HG02943 (cell line): Measurements from ENCODE around the gene SCAP.
A peak's percentile ranks its signal among the peaks of the same experiment; 100 is the strongest.
"Not testable (repeated sequence)": the region's sequence is repeated elsewhere in the genome, so short reads cannot be mapped to it uniquely, and the experiment has no call there.

Source experiments
- ATAC-seq: cut with Tn5 transposase; IDR thresholded peaks from one replicate; pipeline ENCODE4 v1.9.1; 2021; ENCODE audit warnings: mild to moderate bottlenecking, low read depth, moderate library complexity; ENCODE audit not compliant: unreplicated experiment

The SCAP gene

DNA sequence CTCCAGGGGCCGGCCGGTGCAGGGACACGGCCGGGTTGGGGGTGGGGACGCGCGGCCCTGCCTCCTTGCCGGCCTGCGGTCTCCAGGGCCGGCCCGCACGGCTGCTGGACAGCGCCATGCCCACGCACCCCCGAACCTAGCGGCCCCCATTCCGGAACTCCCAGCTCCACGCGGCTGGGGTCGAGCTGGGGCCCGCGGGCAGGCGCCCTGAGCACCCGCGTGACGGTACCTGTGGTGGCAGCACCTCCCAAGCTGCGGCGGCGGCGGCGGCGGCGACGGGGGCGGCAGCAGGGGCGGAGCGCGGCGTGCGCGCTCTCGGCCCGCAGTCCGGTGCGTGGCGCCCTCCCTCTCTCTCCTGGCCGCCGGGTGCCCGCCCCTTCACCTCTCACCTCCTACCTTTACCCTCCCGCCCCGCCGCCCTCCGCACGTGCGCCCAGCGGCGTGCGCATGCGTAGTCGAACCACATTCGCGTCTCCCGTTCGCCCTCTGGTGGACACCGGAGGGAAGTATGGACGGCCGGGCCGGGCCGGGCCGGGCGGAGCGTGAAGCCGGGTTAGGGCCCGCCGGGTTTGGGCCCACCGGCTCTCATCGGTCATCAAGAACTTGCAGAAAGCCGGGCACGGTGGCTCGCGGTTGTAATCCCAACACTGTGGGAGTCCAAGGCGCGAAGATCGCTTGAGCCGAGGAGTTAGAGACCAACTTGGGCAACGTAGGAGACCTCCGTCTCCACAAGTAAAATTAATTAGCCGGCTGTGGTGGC is at the start of gene SCAP:
Gene SCAP, minus strand, starts transcription at position 372 of the 760 bp plus-strand sequence. CDS start 32,948 bp downstream, outside the sequence.
- peak; percentile 81 for ATAC-seq

DNA sequence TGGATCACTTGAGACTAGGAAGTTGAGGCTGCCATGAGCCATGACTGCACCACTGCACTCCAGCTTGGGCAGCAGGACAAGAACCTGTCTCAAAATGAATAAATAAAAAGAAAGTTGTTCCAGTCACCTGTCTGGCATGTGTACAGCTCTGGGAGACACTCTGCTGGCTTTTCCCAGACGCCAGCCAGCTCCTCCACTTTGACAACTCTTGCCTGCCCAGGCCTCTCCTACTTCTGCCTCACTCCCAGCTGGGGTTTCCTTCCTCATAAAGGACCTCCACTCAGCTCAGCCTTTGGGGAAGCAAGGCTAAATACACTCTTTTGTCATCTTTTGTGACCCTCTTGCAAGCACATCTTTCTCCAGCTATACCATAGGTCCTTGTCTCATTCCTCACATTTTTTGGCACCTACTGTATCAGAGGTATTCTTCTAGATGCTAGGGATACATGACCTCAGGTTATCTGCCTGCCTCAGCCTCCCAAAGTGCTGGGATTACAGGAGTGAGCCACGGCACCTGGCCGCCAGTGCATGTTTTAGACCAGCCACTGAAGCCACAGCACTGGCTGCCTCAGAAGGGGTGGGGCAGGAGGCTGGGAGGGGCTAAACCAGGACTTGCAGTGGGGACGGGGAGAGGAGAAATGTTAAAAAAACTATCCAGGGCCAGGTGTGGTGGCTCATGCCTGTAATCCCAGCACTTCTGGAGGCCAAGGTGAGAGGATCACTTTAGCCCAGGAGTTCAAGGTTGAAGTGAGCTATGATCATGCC is 47.8 kb upstream of the SCAP start:
- ATAC-seq, result no peak

DNA sequence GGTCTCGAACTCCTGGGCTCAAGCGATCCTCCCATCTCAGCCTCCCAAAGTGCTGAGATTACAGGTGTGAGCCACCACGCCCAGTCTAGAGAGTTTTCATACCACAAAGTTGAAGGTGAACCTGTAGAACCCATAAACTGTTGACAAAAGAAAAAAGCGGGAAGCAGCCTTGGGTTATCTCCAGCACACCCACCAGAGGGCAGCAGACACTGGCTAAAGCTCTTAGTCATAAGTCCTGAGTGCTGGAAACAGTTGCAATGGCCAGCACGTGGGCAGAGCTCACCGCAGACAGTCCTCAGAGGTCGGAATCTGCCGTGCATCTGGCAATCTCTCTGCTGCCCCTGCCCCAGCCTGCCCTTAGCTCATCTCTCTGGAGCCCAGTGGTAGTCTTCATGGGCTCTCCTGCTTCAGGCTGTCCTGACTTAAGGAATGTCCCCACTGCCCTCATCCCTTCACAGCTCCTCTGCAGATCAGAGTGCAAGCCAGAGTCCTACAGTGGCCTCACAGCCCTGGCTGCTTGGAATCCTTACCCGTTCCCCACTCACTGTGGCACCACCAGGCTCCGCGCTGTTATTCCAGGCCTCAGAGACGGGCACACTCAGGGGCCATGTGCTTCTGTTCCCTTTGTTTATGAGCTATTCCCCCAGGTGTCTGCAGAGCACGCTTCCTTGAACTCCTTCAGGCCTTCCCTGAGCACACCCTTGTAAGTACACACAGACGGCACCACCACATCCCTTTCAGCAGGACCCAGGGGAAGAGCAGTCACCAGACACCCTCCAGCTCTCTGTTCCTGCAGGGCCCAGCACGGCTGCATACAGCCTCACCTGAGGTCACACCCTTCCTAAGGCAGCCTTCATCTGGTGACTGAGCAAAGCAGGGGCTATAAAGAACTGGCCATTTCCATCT is 46.6 kb upstream of the SCAP start:
- ATAC-seq, result no peak

GRCh38 chr3:47520756-47521155 is 45.0 kb upstream of the SCAP start:
- ATAC-seq, result no peak

GRCh38 chr3:47517937-47518336 is 42.2 kb upstream of the SCAP start:
- ATAC-seq, result no peak

GRCh38 chr3:47515864-47516319 is 40.2 kb upstream of the SCAP start:
- no peak for ATAC-seq

DNA sequence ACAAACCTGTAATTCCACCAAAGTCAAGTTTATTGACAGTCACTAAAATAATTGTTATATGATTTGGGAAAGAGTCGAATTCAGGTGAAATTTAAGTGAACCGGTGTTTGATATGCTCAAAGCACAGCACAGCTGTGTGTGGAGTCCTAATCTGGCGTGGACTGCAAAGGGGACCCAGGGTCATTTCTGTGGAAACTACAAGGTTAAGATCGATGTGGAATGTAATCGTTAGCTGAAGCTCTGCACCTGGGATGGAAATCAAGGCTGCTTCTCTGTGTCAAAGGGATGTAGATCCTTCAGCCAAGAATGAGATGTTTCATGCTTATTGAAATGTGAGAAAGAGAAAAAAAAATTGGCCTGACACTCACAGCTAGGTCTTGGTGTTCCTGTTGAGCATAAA is 39.4 kb upstream of the SCAP start:
- ATAC-seq, result no peak

DNA sequence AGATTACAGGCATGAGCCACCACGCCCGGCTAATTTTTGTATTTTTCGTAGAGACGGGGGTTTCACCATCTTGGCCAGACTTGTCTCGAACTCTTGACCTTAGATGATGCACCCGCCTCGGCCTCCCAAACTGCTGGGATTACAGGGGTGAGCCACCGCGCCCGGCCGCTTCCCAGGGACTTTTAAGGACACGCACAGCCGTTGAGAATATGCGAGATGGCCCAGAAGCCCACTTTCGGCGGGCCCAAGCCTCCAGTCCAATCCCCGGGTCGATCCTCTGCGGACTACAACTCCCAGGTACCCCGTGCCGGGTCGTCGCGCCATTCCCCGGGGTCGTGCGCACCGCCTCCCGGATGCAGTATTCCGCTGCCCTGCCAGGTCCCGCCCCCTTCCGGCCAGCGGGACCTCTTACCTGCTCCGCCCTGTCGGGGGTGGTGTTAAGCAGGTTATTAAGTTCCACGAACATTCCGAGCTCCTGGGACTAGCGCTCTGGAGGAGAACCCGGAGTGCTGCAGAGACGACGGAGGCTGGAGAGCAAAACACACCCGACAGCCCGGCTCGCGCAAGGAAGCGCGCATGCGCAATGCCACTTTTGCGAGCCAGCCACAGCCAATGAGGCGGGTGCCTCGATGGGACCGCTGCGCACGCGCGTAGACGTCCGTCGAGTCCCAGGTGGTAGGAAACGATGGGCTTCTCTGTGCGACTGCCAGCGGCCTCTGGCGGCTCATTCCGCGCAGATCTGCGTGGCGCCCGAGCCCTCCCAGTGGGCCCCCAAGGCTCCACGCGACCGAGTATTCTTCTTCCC is 37.6 kb upstream of the SCAP start, which contains the start of gene ELP6:
Gene ELP6, minus strand, starts transcription at position 588 of the 805 bp plus-strand sequence. Its CDS starts 122 bp downstream, at position 466.
- peak; percentile 91 for ATAC-seq

- no peak for ATAC-seq
Observed at GRCh38 chr3:47512416-47513124, 36.8 kb upstream of the SCAP start.

GRCh38 chr3:47505267-47505666 is 29.5 kb upstream of the SCAP start:
- not testable (repeated sequence) for ATAC-seq

DNA sequence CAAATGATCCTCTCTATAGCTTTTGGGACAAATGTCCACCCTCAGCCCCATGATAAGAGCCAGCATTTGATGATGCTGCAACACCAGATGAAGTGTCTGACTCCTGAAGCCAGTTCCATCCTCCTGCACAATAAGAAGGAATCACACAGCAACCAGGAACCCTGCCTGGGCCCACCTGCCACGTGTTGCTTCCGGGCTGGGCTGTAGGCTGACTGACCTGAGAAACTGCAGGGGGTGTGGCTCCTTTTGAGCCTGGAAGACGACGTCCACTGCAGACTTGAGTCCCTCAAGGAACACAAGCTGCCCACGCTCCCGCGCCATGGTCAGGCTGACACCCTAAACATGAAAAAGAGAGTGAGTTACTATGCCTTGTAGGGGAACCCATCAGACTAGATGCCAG is 28.4 kb upstream of the SCAP start:
- no peak for ATAC-seq

- ATAC-seq, result no peak
Observed at GRCh38 chr3:47503033-47503432, 27.3 kb upstream of the SCAP start.

DNA sequence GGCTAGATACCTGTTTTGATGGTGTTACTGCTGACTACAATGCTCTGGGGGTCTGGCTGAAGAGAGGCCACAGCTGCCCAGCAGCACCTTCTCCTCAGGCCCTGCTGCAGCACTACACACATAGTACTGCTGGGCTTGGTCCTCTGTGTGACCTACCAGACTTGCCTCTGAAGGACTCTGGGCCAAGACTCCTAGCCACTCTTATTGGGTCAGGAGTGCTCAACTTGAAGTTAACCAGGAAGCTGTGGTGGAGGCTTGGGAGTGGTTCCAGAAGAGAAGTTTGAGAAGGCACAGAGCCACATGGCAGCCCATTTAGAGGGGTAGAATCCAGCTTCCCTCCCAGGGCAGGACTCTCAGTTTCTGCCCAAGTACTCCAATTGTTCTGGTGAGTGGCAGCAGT is 21.2 kb upstream of the SCAP start:
- no peak for ATAC-seq

- ATAC-seq, result no peak
Observed at GRCh38 chr3:47495886-47496285, 20.1 kb upstream of the SCAP start.

- ATAC-seq, result no peak
Observed at GRCh38 chr3:47495111-47495510, 19.4 kb upstream of the SCAP start.

DNA sequence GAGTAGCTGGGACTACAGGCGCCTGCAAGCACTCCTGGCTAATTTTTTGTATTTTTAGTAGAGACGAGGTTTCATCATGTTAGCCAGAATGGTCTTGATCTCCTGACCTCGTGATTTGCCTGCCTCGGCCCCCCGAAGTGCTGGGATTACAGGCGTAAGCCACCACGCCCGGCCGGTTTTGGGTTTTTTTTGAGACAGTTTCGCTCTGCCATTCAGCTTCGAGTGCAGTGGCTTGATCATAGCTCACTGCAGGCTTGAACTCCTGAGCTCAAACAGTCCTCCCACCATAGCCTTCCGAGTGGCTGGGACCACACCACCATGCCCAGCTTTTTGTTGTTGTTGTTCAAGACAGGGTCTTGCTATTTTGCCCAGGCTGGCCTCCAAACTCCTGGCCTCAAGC is 16.0 kb upstream of the SCAP start:
- ATAC-seq, result no peak

GRCh38 chr3:47491186-47491585 is 15.4 kb upstream of the SCAP start:
- ATAC-seq, result no peak

GRCh38 chr3:47487265-47487664 is 11.5 kb upstream of the SCAP start:
- ATAC-seq, result no peak

DNA sequence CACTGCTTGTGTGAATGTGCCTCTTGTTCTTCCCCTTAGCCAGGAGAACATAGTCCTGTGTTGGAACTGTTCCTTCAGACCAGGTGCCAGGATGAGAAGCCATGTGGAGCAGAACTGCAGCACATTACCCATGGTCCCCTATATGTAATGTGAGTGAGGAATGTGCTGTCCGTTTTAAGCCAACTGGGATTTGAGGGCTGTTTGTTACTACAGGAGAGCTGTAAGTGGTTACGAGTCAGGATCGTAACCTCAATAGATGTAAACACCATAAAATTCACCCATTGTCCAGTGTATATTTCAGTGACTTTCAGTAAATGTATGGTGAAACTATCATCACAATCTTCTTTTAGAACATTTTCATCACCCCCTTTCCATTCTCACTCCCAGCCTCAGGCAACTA is 10.1 kb upstream of the SCAP start:
- ATAC-seq, result no peak
